GM12891 (cell line): ENCODE results near the gene TBC1D22A.
"Not testable (repeated sequence)": the region's sequence is repeated elsewhere in the genome, so short reads cannot be mapped to it uniquely, and the experiment has no call there.

Source experiments
- DNase-seq: peaks from one replicate; pipeline ENCODE4 v3.0.0; 2011; ENCODE audit warnings: low spot score; ENCODE audit not compliant: insufficient read length
- FAIRE-seq: peaks from 2 replicates; lab custom pipeline; 2011; peaks lifted over from hg19 to GRCh38; lab: Jason Lieb, UNC
- PAX5 ChIP-seq: IDR thresholded peaks from 2 replicates; pipeline ENCODE4 v1.6.1; 2011; ENCODE audit warnings: low read length, moderate library complexity, mild to moderate bottlenecking; ENCODE audit not compliant: insufficient read depth, severe bottlenecking
- POLR2A ChIP-seq: IDR thresholded peaks from 2 replicates; pipeline ENCODE4 v1.6.1; 2011; ENCODE audit warnings: low read depth, low read length, control low read depth
- POLR2AphosphoS5 ChIP-seq: IDR thresholded peaks from 2 replicates; pipeline ENCODE4 v1.6.1; 2011; ENCODE audit warnings: low read depth, low read length, control low read depth
- POU2F2 ChIP-seq: IDR thresholded peaks from 2 replicates; pipeline ENCODE4 v1.6.1; 2011; ENCODE audit warnings: low read depth, mild to moderate bottlenecking, control low read depth, low read length, moderate library complexity
- SPI1 ChIP-seq: IDR thresholded peaks from 2 replicates; pipeline ENCODE4 v1.6.1; 2011; ENCODE audit warnings: low read depth, low read length, control low read depth
- TAF1 ChIP-seq: IDR thresholded peaks from 2 replicates; pipeline ENCODE4 v1.6.1; 2011; ENCODE audit warnings: low read depth, low read length, control low read depth

TBC1D22A gene

GRCh38 chr22:46728470-46728869 lies 34.0 kb upstream of the TBC1D22A start:
- TF ChIP-seq POLR2A (no peak), POU2F2 (no peak), SPI1 (no peak), TAF1 (no peak), PAX5 (no peak), POLR2AphosphoS5 (no peak)
- FAIRE-seq (no peak), DNase-seq (no peak)

- TF ChIP-seq POLR2AphosphoS5 (no peak), SPI1 (no peak), PAX5 (no peak), TAF1 (no peak), POLR2A (no peak), POU2F2 (no peak)
- DNase-seq (no peak), FAIRE-seq (no peak)
Measured at GRCh38 chr22:46730568-46731245, 31.7 kb upstream of the TBC1D22A start.

- FAIRE-seq (no peak), DNase-seq (no peak)
- no peak for TF ChIP-seq POU2F2
- TF ChIP-seq TAF1: no peak
- TF ChIP-seq PAX5: no peak
- TF ChIP-seq SPI1: no peak
- TF ChIP-seq POLR2A: no peak
- no peak for TF ChIP-seq POLR2AphosphoS5
Measured at GRCh38 chr22:46731246-46732040, 31.0 kb upstream of the TBC1D22A start.

GRCh38 chr22:46732041-46732379 lies 30.4 kb upstream of the TBC1D22A start:
- TF ChIP-seq TAF1 (no peak), SPI1 (no peak), POLR2AphosphoS5 (no peak), PAX5 (no peak), POU2F2 (no peak), POLR2A (no peak)
- DNase-seq: no peak
- FAIRE-seq: no peak

GRCh38 chr22:46732513-46732912 lies 29.9 kb upstream of the TBC1D22A start:
- TF ChIP-seq SPI1 (no peak), POU2F2 (no peak)
- FAIRE-seq: no peak

GRCh38 chr22:46734213-46734722 lies 28.2 kb upstream of the TBC1D22A start:
- not testable (repeated sequence) for DNase-seq
- TF ChIP-seq SPI1: peak; percentile 29; the same call in 1 of the 2 replicates

More at GRCh38 chr22:46732513-46732912, 29.9 kb upstream of the TBC1D22A start:
- DNase-seq: no peak

GRCh38 chr22:46734830-46735453 lies 27.5 kb upstream of the TBC1D22A start:
- TF ChIP-seq POU2F2 (no peak), TAF1 (no peak), SPI1 (peak; percentile 82), POLR2A (0 out of 2 replicates have a peak, but pooled peaks have one; percentile 55), PAX5 (peak; percentile 79), POLR2AphosphoS5 (no peak)
- peak; percentile 96 for FAIRE-seq
- DNase-seq: peak; percentile 53

More at GRCh38 chr22:46734213-46734722, 28.2 kb upstream of the TBC1D22A start:
- FAIRE-seq: peak; percentile 76

GRCh38 chr22:46735747-46736608 lies 26.5 kb upstream of the TBC1D22A start:
- no peak for FAIRE-seq
- TF ChIP-seq POLR2AphosphoS5 (no peak), SPI1 (no peak), POLR2A (no peak), PAX5 (no peak), POU2F2 (no peak), TAF1 (no peak)

GRCh38 chr22:46736705-46737104 lies 25.7 kb upstream of the TBC1D22A start:
- TF ChIP-seq POLR2A (no peak), POLR2AphosphoS5 (no peak), SPI1 (no peak), PAX5 (no peak), TAF1 (no peak), POU2F2 (no peak)
- DNase-seq (no peak), FAIRE-seq (no peak)

More at GRCh38 chr22:46735747-46736608, 26.5 kb upstream of the TBC1D22A start:
- no peak for DNase-seq
